ENCODE data around the gene SORL1.

Gene SORL1

DNA sequence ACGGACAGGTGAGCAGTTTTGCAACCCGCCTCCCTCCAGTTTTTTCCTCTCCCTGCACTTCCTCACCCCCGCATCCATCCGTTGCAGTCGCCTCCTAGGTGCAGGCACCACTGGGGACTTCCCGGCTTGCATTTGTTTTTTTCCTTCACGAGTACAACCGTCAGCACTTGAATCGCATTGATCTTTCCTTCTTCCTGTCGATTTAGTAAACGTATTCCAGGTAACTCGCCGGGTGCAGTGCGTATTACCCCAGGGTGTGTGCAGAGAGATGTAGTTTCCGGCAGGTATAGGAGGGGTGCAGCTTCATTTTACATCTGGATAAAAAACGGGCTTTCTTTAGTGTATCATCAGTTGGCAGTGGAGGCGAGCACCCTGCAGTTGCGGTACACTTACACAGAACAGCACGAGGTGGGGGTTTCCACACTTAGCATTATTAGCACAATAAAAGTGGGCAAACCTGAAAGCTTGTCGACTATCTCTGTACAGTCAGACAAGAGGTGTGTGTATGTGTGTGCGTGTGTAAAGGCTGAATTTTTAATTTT lies 566 bp downstream of the SORL1 start, which contains the start of gene SORL1-AS1:
TSS of gene SORL1-AS1 (minus strand) at position 359 of the 542 bp plus-strand sequence.
- H3K4me3 ChIP-seq (ENCODE audit: low read length) = peak within 1 kb of the TSS; percentile 77
- TF ChIP-seq ZNF274 (IDR thresholded peaks at IDR 0.05; ENCODE audit: low read depth, low read length) = no peak

DNA sequence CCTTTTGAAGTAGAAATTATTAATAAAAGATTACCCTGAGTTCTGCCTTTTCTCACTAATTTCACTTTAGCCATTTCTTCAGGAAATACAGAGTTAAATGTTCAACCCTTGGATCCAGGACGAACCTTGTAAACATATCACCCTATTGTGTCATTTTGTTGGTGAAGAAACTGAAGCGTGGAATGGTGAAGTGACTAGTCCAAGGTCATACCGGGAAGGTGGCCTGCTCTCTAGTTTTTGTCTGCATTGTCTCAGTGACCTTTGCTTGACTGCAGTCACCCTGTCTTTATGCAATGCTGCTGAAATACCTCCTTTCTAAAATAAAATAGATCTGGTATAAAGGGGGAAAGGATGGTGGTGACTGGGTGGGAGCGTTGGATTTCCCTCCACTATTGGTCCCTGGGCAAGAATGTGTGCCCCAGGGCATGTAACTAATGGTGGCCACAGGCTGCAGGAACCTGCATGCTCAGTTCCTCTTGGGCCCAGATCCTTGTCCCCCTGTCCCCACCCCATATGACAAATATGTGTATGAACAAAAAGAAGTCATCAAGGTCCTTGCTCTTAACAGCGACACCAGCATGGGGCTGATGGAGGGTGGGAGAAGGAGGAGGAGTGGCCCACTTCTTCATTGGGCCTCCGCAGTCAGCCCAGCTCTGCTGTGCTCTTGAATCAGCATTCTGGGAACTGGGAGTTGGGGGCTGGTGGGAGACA lies 1.6 kb downstream of the SORL1 start:
- H3K4me3 ChIP-seq (ENCODE audit: low read length) = peak overlapping the region; percentile 77
- TF ChIP-seq ZNF274 (IDR thresholded peaks at IDR 0.05; ENCODE audit: low read depth, low read length) = no peak

DNA sequence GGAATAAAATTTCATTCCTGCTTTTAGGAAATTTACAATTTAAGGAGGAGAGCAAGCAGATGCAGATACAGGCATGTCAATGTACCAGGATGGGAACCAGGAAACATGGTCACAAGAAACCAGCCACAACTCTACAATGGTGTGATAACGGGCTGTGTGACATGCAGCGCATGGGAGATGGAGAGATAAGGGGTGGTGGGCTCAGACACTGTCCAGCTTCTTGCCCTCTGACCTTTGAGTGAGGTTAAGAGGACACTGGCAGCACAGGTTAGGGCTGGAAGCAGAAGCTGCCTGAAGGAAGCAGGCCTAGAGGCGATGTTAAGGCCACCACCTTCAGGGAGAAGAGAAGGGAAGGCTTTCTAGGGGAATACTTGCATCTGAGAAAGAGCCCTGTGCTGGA lies 3.0 kb downstream of the SORL1 start:
- TF ChIP-seq ZNF274 (IDR thresholded peaks at IDR 0.05; ENCODE audit: low read depth, low read length) = no peak
- peak overlapping the region; percentile 1; the same call in 1 of the 2 replicates for H3K4me3 ChIP-seq (ENCODE audit: low read length)

DNA sequence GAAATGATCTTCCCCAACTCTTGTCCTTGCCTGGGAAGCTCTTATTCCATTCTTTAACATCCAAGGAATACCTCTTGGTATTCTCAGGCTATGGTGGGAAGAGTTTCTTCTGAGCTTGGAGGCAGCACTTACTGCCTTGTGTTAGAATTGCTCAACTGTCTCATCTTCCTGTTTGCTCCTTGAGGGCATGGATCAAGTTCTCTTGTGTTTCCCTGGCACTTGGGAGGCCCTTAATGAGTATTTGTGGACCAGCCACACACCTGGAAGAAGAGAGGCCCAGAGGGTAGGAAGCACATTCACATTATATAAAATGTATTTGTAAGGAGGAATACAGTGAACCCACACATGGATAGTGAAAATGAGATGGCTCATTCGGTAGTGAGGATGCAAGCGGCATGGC lies 4.0 kb downstream of the SORL1 start:
- no peak for TF ChIP-seq ZNF274 (IDR thresholded peaks at IDR 0.05; ENCODE audit: low read depth, low read length)
- no peak overlapping the region for H3K4me3 ChIP-seq (ENCODE audit: low read length)

DNA sequence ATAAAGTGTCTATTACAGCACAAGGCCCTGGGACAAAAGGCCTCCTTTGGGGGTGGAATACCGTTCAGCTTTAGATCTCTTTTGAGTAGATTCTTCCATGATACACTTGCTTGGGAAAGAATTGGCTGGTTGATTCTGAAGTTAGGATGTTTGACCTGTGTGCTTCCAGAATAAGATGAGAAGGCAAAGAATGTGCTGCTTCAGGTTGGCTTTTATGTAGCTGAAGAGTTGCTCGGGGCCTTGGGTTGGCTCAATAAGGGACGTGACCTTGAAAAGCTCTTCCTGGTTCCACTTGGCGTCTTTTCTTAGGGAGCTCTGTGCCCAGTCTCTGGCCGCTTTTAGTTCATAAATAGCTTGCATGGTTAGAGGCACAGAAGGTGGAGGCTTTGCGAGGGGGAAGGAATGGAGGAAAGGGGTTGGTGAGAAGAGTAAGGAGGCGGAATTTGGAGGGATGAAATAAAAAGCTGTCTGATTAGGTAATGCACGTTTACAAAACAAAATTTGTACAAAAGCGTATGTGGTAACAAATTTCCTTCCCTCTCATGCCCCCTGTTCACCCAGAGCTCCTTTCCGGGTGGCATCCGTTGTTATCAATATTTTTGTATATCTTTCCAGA lies 4.8 kb downstream of the SORL1 start:
- no peak overlapping the region for H3K4me3 ChIP-seq (ENCODE audit: low read length)
- no peak for TF ChIP-seq ZNF274 (IDR thresholded peaks at IDR 0.05; ENCODE audit: low read depth, low read length)

DNA sequence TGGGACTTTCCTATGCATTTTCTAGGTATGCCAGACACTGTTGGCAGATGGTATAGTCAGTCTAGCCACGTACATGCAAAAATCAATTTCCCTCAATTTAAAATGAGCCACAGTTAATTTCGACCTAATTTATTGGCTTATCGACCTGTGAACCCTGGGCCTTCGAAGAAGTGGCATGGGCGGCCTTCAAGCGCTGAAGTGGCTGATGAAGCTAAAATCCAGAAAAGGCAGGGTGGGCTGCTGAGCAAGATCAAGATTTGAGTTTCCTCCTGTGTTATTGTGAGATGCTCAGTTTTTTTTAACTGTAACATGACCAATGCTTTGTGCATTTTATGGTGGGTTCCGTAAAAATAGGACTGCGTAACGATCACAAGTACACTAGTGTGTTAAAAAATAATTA lies 6.4 kb downstream of the SORL1 start:
- no peak overlapping the region for H3K4me3 ChIP-seq (ENCODE audit: low read length)
- no peak for TF ChIP-seq ZNF274 (IDR thresholded peaks at IDR 0.05; ENCODE audit: low read depth, low read length)

DNA sequence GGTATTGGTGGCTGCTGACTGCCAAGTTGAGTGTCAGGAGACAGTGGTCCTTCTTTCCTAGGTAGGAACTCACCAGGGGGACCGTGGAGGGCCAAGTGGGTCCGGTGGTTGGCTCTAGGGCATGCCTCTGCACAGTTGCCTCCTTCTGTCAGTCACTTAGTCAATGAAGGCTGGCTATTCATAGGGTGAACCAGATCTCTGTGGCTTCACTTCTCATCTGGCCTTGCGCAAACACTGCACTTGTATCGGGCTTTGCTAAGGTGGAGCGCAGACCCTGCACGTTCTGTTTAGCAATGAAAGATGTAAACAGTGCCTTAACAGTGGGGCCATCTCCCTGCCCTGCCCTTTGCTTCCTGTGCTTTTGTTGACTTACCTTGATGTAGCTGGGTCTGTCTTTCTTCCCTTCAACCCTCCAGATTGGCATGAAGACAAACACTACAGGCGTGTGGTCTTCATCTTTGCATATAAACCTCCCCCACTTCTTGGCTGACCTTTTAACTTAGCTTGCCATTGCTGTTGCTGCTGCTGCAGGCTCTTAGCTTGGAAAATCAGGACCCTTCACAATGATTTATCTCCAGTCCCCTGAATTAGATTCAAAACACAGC lies 7.4 kb downstream of the SORL1 start:
- TF ChIP-seq ZNF274 (IDR thresholded peaks at IDR 0.05; ENCODE audit: low read depth, low read length) = no peak
- no peak overlapping the region for H3K4me3 ChIP-seq (ENCODE audit: low read length)

DNA sequence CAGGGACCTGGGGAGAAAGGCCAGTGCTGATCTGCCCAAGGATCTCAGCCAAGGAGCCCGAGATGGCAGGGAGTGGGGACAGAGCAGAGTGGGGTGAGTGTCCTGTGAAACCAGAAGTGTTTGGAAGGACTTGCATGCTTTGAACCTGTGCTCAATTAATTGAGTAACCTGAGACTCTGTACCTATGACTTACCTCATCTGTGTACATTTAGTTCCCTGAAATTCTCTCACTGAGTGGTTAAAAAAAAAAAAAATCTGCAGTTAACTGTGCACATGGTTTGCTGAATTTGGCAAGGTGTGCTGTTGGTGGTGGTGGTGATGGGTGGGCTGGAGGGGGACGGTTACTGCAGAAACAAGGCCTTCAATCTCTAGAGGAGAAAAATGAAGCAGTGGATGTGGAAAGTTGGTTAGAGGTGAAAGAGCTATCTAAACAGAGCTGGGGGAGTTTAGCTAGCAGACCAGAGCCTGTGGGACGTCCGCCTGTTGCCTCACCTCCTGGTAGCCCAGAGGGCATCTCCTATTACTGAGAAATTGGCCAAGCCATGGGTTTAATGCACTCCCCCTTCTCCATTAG lies 8.9 kb downstream of the SORL1 start:
- H3K4me3 ChIP-seq (ENCODE audit: low read length) = no peak overlapping the region

DNA sequence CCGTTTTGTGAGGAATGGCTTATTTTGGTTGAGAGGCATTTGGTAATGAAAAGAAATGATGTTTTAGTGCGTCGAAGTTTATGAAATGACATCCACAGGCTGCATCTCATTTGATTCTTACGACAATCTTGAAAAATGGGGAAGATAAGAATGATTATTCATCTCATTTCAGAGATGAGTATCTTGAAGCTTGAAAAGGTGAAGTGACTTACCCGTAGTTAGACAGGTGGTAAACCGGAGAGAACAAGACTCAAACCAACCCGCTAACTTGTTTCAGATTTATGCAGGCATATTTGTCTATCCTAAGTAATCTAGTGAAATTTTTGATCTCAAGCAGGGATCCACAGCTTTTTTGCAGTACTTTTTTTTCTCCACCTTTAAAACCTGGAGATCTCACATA lies 9.7 kb downstream of the SORL1 start:
- TF ChIP-seq ZNF274 (IDR thresholded peaks at IDR 0.05; ENCODE audit: low read depth, low read length) = no peak
- no peak overlapping the region for H3K4me3 ChIP-seq (ENCODE audit: low read length)

More for the DNA sequence above, 8.9 kb downstream of the SORL1 start:
- TF ChIP-seq ZNF274 (IDR thresholded peaks at IDR 0.05; ENCODE audit: low read depth, low read length) = no peak

DNA sequence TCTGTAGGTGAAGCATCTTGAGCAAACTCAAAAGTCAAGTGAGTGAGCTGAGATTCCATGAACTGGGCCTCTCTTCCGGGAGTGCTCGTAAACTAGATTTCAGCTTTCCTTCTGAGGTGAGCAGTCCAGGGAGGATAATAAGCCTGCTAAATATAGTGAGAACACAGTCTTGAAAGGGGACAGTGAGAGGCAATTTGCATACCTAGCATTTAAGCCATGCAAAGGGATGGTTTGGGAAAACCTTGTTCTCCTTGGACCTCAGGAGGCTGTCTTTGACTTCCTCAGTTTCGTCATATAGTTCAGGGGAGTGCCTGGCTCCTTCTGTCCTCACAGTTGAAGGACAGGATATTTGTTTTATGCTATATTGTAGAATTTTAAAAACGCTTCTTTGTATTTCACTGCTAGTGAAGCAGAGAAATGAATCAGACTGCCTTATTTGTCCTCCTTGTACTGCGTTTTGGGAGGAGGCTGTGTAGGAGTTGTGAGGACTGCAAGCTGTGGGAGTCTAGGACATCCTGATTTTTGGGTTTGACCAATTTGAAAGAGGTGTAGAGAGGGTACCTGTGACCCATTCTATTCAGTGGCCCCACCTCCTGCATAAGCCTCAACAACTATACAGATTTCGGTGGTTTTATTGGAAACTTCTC lies 11.7 kb downstream of the SORL1 start:
- no peak for TF ChIP-seq ZNF274 (IDR thresholded peaks at IDR 0.05; ENCODE audit: low read depth, low read length)
- no peak overlapping the region; the same call in 1 of the 2 replicates for H3K4me3 ChIP-seq (ENCODE audit: low read length)

DNA sequence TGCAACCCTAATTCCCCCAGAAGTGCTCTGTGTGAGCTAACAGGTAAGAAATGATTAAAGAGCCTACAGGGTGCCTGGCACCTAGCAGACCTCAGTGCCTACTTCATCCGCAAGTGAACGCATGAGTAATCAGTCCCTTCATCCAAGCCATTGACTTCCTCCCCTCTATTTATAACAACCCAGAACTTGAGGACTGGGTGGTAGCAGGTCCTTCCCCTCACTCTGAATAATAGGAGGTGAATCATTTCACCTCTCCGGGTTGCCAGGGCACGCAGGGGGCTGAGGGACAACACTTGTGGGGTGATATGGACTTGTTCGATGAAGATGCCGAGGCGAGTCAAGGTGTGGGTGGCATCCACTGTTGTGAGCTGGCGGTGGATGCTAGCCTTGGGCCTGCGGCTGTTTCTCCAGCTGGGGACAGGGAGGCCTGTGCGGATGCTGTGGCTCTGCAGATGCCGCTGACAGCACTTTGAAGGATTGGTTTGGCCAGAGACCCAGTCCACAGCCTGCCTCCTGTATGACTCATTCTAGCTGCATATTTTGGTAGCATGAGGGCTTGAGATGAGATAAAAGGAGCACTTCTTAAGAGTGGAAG lies 12.3 kb downstream of the SORL1 start:
- no peak overlapping the region; the same call in 1 of the 2 replicates for H3K4me3 ChIP-seq (ENCODE audit: low read length)
- no peak for TF ChIP-seq ZNF274 (IDR thresholded peaks at IDR 0.05; ENCODE audit: low read depth, low read length)

DNA sequence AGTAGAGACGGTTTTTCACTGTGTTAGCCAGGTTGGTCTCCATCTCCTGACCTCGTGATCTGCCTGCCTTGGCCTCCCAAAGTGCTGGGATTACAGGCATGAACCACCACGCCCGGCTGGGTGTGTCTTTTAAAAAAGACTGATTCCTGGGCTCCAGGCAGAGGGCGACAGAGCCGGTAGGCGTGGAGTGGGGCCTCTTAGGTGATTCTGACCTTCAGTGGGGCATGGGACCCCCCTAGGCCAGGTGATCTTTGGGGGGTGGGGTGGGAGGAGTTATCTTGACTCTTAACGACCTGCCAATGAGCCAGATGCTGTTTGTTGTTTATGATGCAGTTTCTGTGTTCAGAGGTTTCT lies 13.6 kb downstream of the SORL1 start:
- H3K4me3 ChIP-seq (ENCODE audit: low read length) = no peak overlapping the region; the same call in 1 of the 2 replicates
- TF ChIP-seq ZNF274 (IDR thresholded peaks at IDR 0.05; ENCODE audit: low read depth, low read length) = no peak

DNA sequence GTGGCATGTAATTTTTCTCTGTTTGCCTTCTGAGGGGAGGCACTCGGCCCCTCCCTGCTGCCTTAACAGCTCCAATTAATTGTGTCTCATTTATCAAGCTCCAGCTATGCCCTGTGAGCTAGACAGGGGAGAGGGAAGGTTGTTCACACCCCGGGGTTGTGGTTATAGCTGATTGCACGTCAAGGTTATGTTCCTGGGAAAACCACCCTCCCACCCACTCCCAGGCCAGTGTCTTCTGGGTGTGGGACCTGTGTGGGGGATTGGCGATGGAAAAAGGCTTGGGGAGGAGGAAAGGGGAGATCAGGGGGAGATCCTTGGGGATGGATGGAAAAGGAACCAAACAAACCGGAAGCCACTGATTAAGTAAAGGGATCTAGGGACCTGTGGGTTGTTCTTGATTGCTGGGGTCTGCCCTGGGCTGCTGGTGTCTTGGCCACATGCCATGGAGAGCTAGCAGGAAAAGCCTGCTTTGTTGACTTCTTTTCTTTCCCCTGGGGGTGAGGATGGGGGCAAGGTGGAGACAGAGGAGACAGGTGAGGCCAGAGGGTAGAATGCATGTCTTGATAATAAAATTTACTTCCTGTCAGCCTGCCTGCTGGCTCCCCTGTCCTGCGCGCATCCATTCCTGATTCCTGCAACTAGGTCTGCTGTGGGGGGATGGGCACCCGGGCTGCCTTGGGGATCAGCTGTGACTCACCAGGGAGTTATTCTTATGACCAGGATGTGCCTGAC lies 14.1 kb downstream of the SORL1 start:
- peak overlapping the region; percentile 4; the same call in 1 of the 2 replicates for H3K4me3 ChIP-seq (ENCODE audit: low read length)
- TF ChIP-seq ZNF274 (IDR thresholded peaks at IDR 0.05; ENCODE audit: low read depth, low read length) = no peak
